Right renal cortex interstitium (tissue), 3 donors: ENCODE results near the gene NAT14. TPM values are rescaled to one million over a fixed set of nuclear protein-coding genes. Genes with fewer than 3 reads are reported as not detected.
"Not testable (repeated sequence)": the region's sequence is repeated elsewhere in the genome, so short reads cannot be mapped to it uniquely, and the experiment has no call there.

Source experiments
- DNase-seq, 3 donors: peaks; one replicate each; pipeline ENCODE4 v3.0.0-alpha.2; 2013; ENCODE audit warnings: low read depth in 3 of 3, low spot score in 2 of 3
- polyA plus RNA-seq, 3 donors: library from polyadenylated mRNA; unstranded; fragments of 120-200 nt; gene quantifications; one replicate each; pipeline ENCODE4 v1.2.1, GENCODE V29; 2013; ENCODE audit not compliant: insufficient read length in 3 of 3

The NAT14 gene
- polyA plus RNA-seq, 3 donors = 44.7 to 51.7 (median 45.9) TPM

DNA sequence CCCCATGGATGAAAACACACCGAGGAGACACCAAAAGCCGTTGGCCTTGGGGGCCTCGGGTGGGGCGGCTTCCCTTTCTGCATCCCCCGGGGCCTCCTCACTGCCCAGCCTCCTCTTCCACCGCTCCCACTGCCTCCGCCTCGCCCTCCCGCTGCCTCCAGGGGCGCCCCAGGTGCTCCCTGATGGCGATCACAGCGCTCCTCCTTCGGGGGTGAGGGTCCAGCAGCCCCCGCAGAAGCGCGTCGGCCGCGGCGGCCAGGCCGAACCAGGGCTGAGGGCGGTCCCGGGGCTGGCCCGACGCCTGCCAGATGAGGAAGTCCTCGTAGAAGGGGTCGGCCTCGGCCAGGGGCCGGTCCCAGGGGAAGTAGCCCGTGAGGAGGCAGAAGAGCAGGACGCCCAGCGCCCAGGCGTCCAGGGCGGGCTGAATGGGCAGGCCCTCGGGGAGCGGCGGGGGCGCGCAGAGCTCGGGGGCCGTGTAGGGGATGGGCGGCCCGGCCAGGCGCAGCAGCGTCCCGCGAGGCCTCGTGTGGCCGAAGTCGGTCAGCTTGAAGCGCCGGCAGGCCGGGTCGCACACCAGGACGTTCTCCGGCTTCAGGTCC lies 44.7 kb downstream of the NAT14 start:
- DNase-seq = no peak

DNA sequence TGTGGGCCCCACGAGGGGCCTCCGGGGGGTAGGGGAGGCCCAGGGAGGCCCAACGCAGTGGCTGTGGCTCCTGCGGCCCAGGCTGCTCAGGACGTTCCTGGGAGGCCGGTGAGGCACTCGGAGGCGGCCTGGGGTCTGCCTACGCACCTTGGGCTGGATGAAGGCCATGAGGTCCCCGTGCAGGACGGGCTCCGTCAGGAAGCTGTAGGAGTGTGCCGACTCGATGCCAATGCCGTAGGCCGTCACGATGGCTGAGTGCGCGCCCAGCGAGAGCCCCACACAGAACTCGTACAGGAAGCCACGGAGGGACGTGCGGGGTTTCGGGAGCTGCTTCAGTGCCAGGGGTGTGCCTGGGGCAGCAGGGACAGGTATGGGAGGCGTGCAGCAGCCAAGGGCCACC lies 46.0 kb downstream of the NAT14 start:
- no peak for DNase-seq

DNA sequence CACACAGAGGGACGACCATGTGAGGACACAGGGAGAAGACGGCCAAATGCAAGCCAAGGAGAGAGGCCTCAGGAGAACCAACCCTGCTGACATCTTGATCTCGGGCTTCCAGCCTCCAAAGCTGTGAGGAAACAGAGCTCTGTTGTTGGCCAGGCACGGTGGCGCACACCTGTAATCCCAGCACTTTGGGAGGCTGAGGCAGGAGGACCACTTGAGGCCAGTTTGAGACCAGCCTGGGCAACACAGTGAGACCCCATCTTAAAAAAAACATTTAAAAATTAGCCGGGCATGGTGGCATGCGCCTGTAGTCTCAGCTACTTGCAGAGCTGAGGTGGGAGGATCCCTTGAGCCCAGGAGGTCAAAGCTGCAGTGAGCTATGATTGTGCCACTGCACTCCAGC lies 49.3 kb downstream of the NAT14 start:
- not testable (repeated sequence) for DNase-seq

DNA sequence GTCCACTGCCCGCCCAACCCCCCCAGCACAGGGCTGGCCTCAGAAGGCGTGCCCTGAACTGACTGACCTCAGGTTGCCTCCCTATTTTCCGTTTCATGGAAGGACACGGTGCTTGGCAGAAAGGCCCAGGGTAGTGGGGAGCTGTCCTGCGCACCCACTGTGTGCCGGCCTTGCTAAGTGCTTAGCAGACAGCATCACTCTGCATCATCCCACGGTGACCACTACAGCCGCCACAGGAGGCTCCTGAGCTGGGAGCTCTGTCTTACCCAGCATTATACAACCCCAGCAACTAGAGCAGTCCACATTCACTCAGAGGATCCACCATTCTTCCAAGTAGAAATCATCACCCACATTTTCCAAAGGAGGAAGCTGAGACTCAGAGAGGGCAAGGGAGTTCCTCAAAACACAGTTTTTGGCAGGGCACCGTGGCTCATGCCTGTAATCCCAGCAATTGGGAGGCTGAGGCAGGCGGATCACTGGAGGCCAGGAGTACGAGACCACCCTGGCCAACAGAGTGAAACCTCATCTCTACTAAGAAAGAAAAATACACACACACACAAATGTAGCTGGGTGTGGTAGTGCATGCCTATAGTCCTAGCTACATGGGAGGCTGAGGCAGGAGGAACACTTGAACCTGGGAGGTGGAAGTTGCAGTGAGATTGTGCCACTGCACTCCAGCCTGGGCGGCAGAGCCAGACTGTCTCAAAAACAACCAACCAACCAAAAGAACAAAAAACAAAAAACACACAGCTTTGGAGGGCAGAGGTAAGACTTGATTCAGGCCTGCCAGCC lies 50.4 kb downstream of the NAT14 start:
- no peak for DNase-seq

DNA sequence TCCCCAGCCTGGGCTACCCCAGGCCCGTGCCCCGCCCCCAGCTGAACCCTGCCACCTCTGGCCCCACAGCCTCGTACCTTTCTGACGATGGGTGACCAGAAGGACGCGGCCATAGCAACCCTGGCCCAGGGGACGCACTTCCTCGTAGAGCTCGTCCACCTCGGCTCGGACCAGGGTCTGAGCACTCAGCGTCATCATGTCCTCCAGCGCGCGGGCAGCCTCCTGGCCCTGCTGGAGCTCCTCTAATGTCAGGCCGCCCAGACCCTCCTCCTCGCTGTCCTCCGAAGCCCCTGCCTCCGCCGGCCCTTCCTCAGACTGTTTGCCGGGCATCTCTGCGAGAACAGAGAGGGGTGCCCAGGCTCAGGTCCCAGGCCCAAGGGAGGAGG lies 51.0 kb downstream of the NAT14 start:
- DNase-seq = no peak

DNA sequence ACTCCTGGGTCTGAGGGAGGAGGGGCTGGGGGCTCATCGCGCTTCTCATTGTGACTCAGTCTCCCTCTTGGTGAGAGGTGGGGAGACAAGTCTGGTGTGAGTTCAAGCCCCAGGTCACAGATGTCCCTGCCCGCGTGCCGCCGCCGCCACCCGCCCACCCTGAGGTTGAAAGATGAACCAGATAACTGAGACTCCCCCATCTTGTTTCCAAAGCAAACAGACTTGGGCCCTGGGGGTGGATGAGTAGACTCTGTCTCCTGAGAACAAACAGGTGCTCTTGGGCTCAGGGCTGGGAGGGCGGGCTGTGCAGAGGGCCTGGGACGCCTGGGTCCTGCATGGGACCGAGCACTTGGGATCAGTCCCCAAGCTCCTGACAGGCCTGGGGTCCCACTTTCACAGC lies 51.4 kb downstream of the NAT14 start:
- no peak for DNase-seq

Other genes starting within 250 kb of the NAT14 start
- 10 to 100 TPM; 37.4 to 49.3 (median 39.1) TPM for gene PPP6R1, start 226.2 kb upstream of the NAT14 start, polyA plus RNA-seq
- 10 to 100 TPM; 23.1 to 29.3 (median 25.7) TPM for gene HSPBP1, start 205.1 kb upstream of the NAT14 start, polyA plus RNA-seq
- gene BRSK1, start 201.2 kb upstream of the NAT14 start, polyA plus RNA-seq = 10 to 100 TPM; 11.5 to 13.1 (median 11.8) TPM
- 1 to 10 TPM in 2 of 3 donors, under 1 TPM in 1; 0.83 to 1.6 (median 1.1) TPM for gene TMEM150B, start 159.8 kb upstream of the NAT14 start, polyA plus RNA-seq
- gene KMT5C, start 145.3 kb upstream of the NAT14 start, polyA plus RNA-seq = 10 to 100 TPM; 12.1 to 13.9 (median 13.4) TPM
- under 1 TPM; 0.31 to 0.97 (median 0.54) TPM for gene COX6B2, start 130.5 kb upstream of the NAT14 start, polyA plus RNA-seq
- under 1 TPM in 1 of 3 donors, not detected in 2; 0.06 TPM for gene GARIN5B, start 121.9 kb upstream of the NAT14 start, polyA plus RNA-seq
- gene IL11, start 114.7 kb upstream of the NAT14 start, polyA plus RNA-seq = 1 to 10 TPM in 1 of 3 donors, under 1 TPM in 2; 0.69 to 1.0 (median 0.90) TPM
- under 1 TPM in 2 of 3 donors, not detected in 1; 0.23 to 0.36 TPM for gene TMEM190, start 108.4 kb upstream of the NAT14 start, polyA plus RNA-seq
- gene TMEM238, start 100.9 kb upstream of the NAT14 start, polyA plus RNA-seq = under 1 TPM; 0.15 to 0.42 (median 0.32) TPM
- 100 to 1,000 TPM; 731 to 916 (median 764) TPM for gene RPL28, start 99.3 kb upstream of the NAT14 start, polyA plus RNA-seq
- 10 to 100 TPM; 38.8 to 53.3 (median 46.7) TPM for gene UBE2S, start 77.4 kb upstream of the NAT14 start, polyA plus RNA-seq
- gene SHISA7, start 41.9 kb upstream of the NAT14 start, polyA plus RNA-seq = under 1 TPM; 0.11 to 0.19 (median 0.13) TPM
- gene ISOC2, start 23.5 kb upstream of the NAT14 start, polyA plus RNA-seq = 10 to 100 TPM; 28.7 to 38.3 (median 31.9) TPM
- not detected for gene C19orf85, start 20.4 kb upstream of the NAT14 start, polyA plus RNA-seq
- 1 to 10 TPM; 2.0 to 3.0 (median 3.0) TPM for gene ZNF628, start 8.6 kb upstream of the NAT14 start, polyA plus RNA-seq
- 1 to 10 TPM; 1.1 to 1.6 (median 1.2) TPM for gene SSC5D, start 3.2 kb downstream of the NAT14 start, polyA plus RNA-seq
- gene SBK2, start 51.9 kb downstream of the NAT14 start, polyA plus RNA-seq = under 1 TPM; 0.37 to 0.51 (median 0.50) TPM
- under 1 TPM in 2 of 3 donors, not detected in 1; 0.15 to 0.21 TPM for gene SBK3, start 60.4 kb downstream of the NAT14 start, polyA plus RNA-seq
- 10 to 100 TPM; 11.8 to 13.2 (median 13.1) TPM for gene ZNF579, start 95.7 kb downstream of the NAT14 start, polyA plus RNA-seq
- 10 to 100 TPM; 16.6 to 18.9 (median 17.7) TPM for gene FIZ1, start 114.3 kb downstream of the NAT14 start, polyA plus RNA-seq
- gene ZNF524, start 115.1 kb downstream of the NAT14 start, polyA plus RNA-seq = 1 to 10 TPM; 6.0 to 8.1 (median 6.6) TPM
- 1 to 10 TPM; 5.1 to 7.0 (median 6.1) TPM for gene ZNF865, start 120.5 kb downstream of the NAT14 start, polyA plus RNA-seq
- gene ZNF784, start 139.4 kb downstream of the NAT14 start, polyA plus RNA-seq = 10 to 100 TPM in 2 of 3 donors, 1 to 10 TPM in 1; 9.1 to 10.8 (median 10.0) TPM
- 10 to 100 TPM; 33.3 to 39.6 (median 38.2) TPM for gene ZNF580, start 155.8 kb downstream of the NAT14 start, polyA plus RNA-seq
- 10 to 100 TPM; 22.1 to 24.5 (median 24.2) TPM for gene ZNF581, start 158.5 kb downstream of the NAT14 start, polyA plus RNA-seq
- 10 to 100 TPM; 19.1 to 20.8 (median 20.8) TPM for gene CCDC106, start 163.0 kb downstream of the NAT14 start, polyA plus RNA-seq
- gene U2AF2, start 169.8 kb downstream of the NAT14 start, polyA plus RNA-seq = 100 to 1,000 TPM; 156 to 170 (median 157) TPM
- 100 to 1,000 TPM in 1 of 3 donors, 10 to 100 TPM in 2; 82.7 to 104 (median 85.8) TPM for gene EPN1, start 190.0 kb downstream of the NAT14 start, polyA plus RNA-seq